ENCODE results near the gene ABT1.
"Not testable (repeated sequence)": the region's sequence is repeated elsewhere in the genome, so short reads cannot be mapped to it uniquely, and the experiment has no call there.

The ABT1 gene
- total RNA-seq: 47.7 to 91.9 (median 68.8) reads per million in 3 experiments

- peak; percentile 96 for DNase-seq
Measured at GRCh38 chr6:26596579-26597388, at the start of gene ABT1. Gene ABT1 (plus strand): TSS chr6:26596953. CDS start chr6:26596983, 30 bp downstream.

GRCh38 chr6:26547363-26547762 is 49.4 kb upstream of the ABT1 start:
- DNase-seq: not testable (repeated sequence)

- DNase-seq: peak; percentile 20
Measured at GRCh38 chr6:26550250-26550993, 46.3 kb upstream of the ABT1 start.

DNA sequence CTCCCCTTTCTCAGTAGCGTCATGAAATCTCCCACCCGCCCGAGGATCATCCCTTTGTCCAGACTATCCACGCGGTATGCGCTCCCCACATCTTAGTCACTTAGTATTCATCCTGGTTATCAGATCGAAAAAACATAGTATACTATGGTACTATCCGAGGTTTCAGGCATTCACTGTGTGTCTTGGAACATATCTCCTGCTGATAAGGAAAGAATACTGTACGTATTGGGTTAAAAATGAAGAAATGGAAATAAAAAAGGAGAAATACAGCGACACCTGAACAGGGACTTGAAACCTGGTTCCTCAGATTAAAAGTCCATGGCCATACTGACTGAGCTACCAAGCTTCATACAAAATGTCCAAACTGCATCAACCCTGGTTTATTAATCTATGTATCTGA is 44.5 kb upstream of the ABT1 start:
- DNase-seq: no peak

GRCh38 chr6:26552640-26553188 is 44.0 kb upstream of the ABT1 start:
- DNase-seq: no peak

- peak; percentile 75 for DNase-seq
Measured at GRCh38 chr6:26553264-26553634, 43.5 kb upstream of the ABT1 start.

- peak; percentile 84 for DNase-seq
Measured at GRCh38 chr6:26553635-26554446, 42.9 kb upstream of the ABT1 start.

DNA sequence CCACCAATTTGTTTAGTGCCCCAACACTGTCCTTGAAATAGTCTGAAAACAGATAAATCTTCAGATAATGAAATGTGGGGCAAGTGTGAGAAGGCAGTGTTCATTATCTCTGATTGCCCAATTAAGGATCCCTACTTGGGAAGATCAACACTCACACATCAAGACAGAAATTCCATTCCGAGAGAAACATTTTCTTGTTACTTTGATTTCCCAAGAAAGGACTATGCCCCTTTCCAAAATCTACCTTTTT is 42.4 kb upstream of the ABT1 start:
- no peak for DNase-seq

GRCh38 chr6:26554697-26555504 is 41.9 kb upstream of the ABT1 start:
- peak; percentile 50 for DNase-seq

DNA sequence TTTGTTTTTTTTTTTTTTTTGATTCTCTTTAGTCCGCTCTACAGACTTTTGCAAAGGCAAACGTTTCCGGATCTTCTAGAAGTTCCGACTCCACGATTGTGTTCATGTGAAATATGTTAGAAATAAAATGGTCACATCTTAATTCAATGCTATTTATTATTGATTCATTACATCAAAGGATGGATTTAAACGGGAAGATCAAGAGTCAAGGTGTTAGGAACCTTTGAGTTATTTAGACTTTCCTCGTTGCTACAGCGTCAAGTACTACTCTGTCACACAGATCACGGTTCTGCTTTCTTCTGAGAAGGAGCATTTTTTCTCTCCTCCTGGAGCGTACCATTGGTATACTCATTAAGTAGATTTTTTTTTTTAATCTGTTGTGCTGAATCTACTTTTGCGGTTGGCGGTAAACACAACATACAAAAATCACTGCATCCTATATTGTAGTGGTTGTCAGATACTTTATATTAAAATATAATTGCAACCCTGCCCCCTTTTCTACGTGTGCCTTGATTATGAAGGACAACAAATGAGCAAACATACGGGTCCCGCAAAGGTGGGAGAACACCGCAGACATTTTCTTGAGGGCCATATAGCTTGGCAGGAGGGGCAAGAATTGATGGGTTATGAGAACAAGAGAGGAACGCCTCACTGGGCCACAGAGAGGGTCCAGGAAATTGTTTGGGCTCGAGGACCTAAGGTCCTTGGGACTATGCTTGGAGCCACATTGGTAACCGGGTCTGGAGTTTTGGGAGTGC is 41.1 kb upstream of the ABT1 start:
- no peak for DNase-seq

GRCh38 chr6:26556263-26557070 is 40.3 kb upstream of the ABT1 start:
- peak; percentile 24 for DNase-seq

DNA sequence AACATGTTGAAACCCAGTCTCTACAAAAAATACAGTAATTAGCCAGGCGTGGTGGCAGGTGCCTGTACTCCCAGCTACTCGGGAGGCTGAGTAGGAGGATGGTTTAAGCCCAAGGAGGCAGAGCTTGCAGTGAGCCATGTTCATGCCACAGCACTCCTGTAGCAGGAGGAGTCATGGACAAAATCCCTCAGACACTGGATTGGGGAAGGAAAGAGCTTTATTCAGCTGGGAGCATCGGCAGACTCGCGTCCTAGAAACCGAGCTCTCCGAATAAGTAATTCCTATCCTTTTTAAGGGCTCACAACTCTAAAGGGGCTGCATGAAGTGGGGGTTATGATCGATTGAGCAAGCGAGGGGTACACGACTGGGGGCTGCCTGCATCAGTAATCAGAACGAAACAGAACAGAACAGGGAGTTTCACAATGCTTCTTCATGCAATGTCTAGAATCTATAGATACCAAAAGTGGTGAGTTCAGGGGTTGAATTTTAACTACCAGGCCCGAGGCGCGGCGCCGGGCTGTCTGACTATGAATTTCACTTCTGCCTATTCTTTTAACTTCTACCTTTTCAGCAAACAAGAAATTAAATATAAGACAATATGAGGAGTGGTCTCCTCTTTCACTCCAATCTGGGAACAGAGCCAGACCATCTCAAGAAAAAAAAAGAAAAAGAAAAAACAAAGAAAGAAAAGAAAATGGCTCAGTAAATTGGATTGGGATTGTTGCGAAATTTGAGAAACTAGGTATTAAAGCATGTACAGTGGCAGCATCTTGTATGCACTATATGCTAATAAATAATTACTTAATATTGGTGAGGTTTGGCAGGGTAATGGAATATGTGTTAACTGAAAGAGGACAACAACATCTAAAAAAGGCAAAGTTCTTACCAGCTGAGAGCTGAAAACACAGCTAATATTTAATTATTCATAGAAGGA is 35.0 kb upstream of the ABT1 start:
- no peak for DNase-seq

DNA sequence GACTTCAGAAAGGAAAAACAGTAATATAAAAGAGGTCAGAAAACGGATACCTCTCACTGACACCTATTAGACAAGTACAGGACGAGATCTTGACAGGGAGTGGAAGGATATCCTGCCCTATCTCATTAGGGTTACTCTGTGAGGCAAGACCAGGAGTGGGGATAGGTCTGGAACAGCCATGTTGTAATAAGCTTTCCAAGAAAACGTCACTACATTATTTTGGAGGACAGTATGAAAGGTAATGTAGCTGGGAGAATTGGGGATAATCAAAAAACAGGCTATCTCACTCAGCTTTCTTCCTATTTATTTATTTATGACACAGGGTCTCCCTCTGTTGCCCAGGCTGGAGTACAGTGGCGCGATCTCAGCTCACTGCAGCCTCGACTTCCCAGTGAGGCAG is 33.3 kb upstream of the ABT1 start:
- no peak for DNase-seq

GRCh38 chr6:26568601-26569432 is 27.9 kb upstream of the ABT1 start:
- peak; percentile 96 for DNase-seq

- peak; percentile 12 for DNase-seq
Measured at GRCh38 chr6:26569433-26569764, 27.4 kb upstream of the ABT1 start.

GRCh38 chr6:26570027-26570809 is 26.5 kb upstream of the ABT1 start:
- no peak for DNase-seq

DNA sequence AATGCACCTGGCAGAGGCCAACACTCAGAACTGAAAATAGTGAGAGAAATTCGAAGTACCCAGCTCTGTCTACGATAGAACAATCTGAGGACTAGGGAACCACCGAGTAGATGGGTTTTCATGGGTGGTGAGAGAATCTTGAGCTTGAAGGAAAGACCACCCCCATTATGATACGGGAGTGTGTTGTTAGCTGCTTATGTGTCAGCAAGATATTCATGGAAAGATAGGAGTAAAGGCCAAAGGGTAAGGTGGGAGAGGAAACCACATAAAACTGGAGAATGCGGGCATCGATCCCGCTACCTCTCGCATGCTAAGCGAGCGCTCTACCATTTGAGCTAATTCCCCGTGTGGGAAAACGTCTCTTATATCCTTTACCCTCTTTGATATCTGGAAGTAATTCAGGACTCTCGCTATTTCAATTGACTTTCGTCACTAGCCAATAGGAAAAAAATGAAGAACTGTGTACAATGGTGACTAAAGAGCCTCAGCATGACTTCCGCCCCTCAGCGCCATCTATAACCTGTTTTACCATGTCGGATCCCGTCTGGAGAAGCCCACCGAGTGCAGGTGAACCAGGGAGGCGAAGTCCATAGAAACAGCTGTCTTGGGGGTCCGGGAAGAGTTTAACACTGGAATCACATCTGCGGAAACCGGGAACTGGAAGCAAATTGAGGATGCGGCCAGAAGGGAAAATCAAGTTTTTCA is 25.0 kb upstream of the ABT1 start:
- peak; percentile 71 for DNase-seq

Data from central memory CD4-positive, alpha-beta T cell (primary cell).